B cell (primary cell): ENCODE data around the gene NLGN4Y. TPM values are rescaled to one million over a fixed set of nuclear protein-coding genes. Genes with fewer than 3 reads are reported as not detected.

Experiments
- ATAC-seq: fragments of 200-7000 bp; cut with Tn5 transposase; one replicate; pipeline ENCODE4 v1.10.0; 2021; ENCODE audit warnings: low read depth, mild to moderate bottlenecking, moderate number of reproducible peaks, moderate library complexity
- CTCF ChIA-PET: fragments of 350-600 bp; sonication (Branson Sonifier 250); formaldehyde crosslinking; loops from one replicate; lab custom pipeline; 2021; ENCODE audit warnings: antibody characterized with exemption, inconsistent platforms; lab: Charles Lee
- POLR2A ChIA-PET: fragments of 350-600 bp; sonication (Branson Sonifier 250); formaldehyde crosslinking; loops from one replicate; lab custom pipeline; 2021; ENCODE audit warnings: antibody characterized with exemption; lab: Charles Lee
- DNase-seq: peaks from one replicate; pipeline ENCODE4 v3.0.0; 2013
- H2AFZ ChIP-seq: 2 replicates; pipeline ENCODE4 v1.6.1; 2012; ENCODE audit warnings: mild to moderate bottlenecking, low read depth, low read length; ENCODE audit not compliant: insufficient read depth, poor library complexity, severe bottlenecking
- H3K27ac ChIP-seq, 2 donors: 1 replicate in 1 of 2; 2 replicates in 1 of 2; pipeline ENCODE4 v1.5.1; 2012 to 2013; ENCODE audit warnings: low read length in 2 of 2, mild to moderate bottlenecking in 2 of 2, moderate library complexity in 1 of 2
- H3K27me3 ChIP-seq, 4 experiments: fragments of 200-600 bp in 1 of 4; sonication (generic) in 1 of 4; replicated peaks in 1 of 4; 1 replicate in 2 of 4; 2 replicates in 2 of 4; pipeline versions ENCODE4 v1.6.1 to v1.7.0; 2013 to 2016; ENCODE audit warnings: low read length in 3 of 4, mild to moderate bottlenecking in 2 of 4, mixed read lengths in 1 of 4, moderate library complexity in 1 of 4; ENCODE audit not compliant: insufficient read depth in 4 of 4, control insufficient read depth in 3 of 4; ENCODE audit errors: control extremely low read depth in 1 of 4
- H3K36me3 ChIP-seq, 2 experiments: replicated peaks in 1 of 2; 1 replicate in 1 of 2; 2 replicates in 1 of 2; pipeline versions ENCODE4 v1.6.1 to v1.7.1; 2013; ENCODE audit warnings: low read length in 1 of 2; ENCODE audit not compliant: insufficient read depth in 2 of 2, control insufficient read depth in 1 of 2; ENCODE audit errors: control extremely low read depth in 1 of 2, extremely low read depth in 1 of 2
- H3K4me1 ChIP-seq, 2 donors: fragments of 200-600 bp in 1 of 2; sonication (generic) in 1 of 2; 1 replicate in 1 of 2; 2 replicates in 1 of 2; pipeline versions ENCODE4 v1.5.1 to v1.6.1; 2013 to 2017; ENCODE audit warnings: low read length in 2 of 2; ENCODE audit not compliant: control insufficient read depth in 2 of 2, insufficient read depth in 2 of 2
- H3K4me2 ChIP-seq: replicated peaks from 2 replicates; pipeline ENCODE3; 2012; ENCODE audit warnings: mild to moderate bottlenecking, low read depth, low read length; ENCODE audit not compliant: poor library complexity, severe bottlenecking
- H3K4me3 ChIP-seq, 5 experiments: fragments of 200-600 bp in 1 of 5; sonication (generic) in 1 of 5; 1 replicate in 3 of 5; 2 replicates in 2 of 5; pipeline versions ENCODE4 v1.5.1 to v1.7.0; 2011 to 2016; ENCODE audit warnings: low read length in 4 of 5, mild to moderate bottlenecking in 4 of 5, low read depth in 2 of 5, control low read depth in 1 of 5, moderate library complexity in 1 of 5; ENCODE audit not compliant: insufficient read depth in 1 of 5; ENCODE audit errors: control extremely low read depth in 1 of 5, extremely low read depth in 1 of 5
- H3K79me2 ChIP-seq: fragments of 200-600 bp; sonication (generic); one replicate; pipeline ENCODE4 v1.6.0; 2016; ENCODE audit warnings: low read length; ENCODE audit not compliant: control insufficient read depth, insufficient read depth
- H3K9ac ChIP-seq: fragments of 200-600 bp; sonication (generic); 2 replicates; pipeline ENCODE4 v1.6.1; 2017; ENCODE audit warnings: mild to moderate bottlenecking, low read length, moderate library complexity
- H3K9me3 ChIP-seq, 3 donors: one replicate each; pipeline versions ENCODE4 v1.6.1 to v1.7.1; 2013; ENCODE audit warnings: low read length in 2 of 3; ENCODE audit not compliant: control insufficient read depth in 2 of 3, insufficient read depth in 1 of 3; ENCODE audit errors: control extremely low read depth in 1 of 3
- H4K20me1 ChIP-seq: 2 replicates; pipeline ENCODE4 v1.6.0; 2012; ENCODE audit warnings: mild to moderate bottlenecking, low read length; ENCODE audit not compliant: insufficient read depth, control insufficient read depth, poor library complexity, severe bottlenecking
- H3K27ac Mint-ChIP-seq: one replicate; pipeline ENCODE4 v1.8.0; 2021; ENCODE audit warnings: mixed read lengths
- H3K27me3 Mint-ChIP-seq: one replicate; pipeline ENCODE4 v1.8.0; 2021; ENCODE audit warnings: mixed read lengths
- H3K4me1 Mint-ChIP-seq: one replicate; pipeline ENCODE4 v1.8.0; 2021; ENCODE audit warnings: mixed read lengths
- H3K4me3 Mint-ChIP-seq: one replicate; pipeline ENCODE4 v1.8.0; 2021; ENCODE audit warnings: mixed read lengths
- H3K9me3 Mint-ChIP-seq: one replicate; pipeline ENCODE4 v1.8.0; 2022; ENCODE audit warnings: mixed read lengths; ENCODE audit not compliant: insufficient read depth
- CTCF ChIP-seq: fragments of 200-600 bp; IDR thresholded peaks from one replicate; pipeline ENCODE4 v1.8.0; 2022; ENCODE audit warnings: antibody characterized with exemption, mild to moderate bottlenecking
- EZH2 ChIP-seq: IDR thresholded peaks from 2 replicates; pipeline ENCODE4 v1.6.1; 2012; ENCODE audit warnings: borderline replicate concordance, low read depth, mild to moderate bottlenecking, moderate library complexity, low read length; ENCODE audit not compliant: insufficient read depth, poor library complexity, severe bottlenecking
- WGBS: methylation state at CpG from one replicate; pipeline ENCODE4 v1.1.5; 2013; ENCODE audit warnings: missing lambda C conversion rate; ENCODE audit not compliant: insufficient coverage; 5-methylcytosine and 5-hydroxymethylcytosine counted together
- intact Hi-C: fragments of 100-400 bp; cut with micrococcal nuclease; formaldehyde crosslinking; loops from one replicate; pipeline ENCODE4 v1.10.0; 2022
- polyA plus RNA-seq: library from polyadenylated mRNA; depleted of rRNA; stranded (reverse); fragments of >200 nt; gene quantifications from 2 replicates; pipeline ENCODE4 v1.2.3, GENCODE V29; 2012
- total RNA-seq, 2 donors: library from RNA; stranded (reverse); fragments of 120-200 nt in 1 of 2; gene quantifications; 1 replicate in 1 of 2; 2 replicates in 1 of 2; pipeline versions ENCODE4 v1.2.3 to v1.2.4, GENCODE V29; 2013 to 2022

The NLGN4Y gene
- total and polyA plus RNA-seq, 2 donors (not counting 1 experiment from before 2014, with no cell fraction given), result 1.9 TPM; not detected in 1

DNA sequence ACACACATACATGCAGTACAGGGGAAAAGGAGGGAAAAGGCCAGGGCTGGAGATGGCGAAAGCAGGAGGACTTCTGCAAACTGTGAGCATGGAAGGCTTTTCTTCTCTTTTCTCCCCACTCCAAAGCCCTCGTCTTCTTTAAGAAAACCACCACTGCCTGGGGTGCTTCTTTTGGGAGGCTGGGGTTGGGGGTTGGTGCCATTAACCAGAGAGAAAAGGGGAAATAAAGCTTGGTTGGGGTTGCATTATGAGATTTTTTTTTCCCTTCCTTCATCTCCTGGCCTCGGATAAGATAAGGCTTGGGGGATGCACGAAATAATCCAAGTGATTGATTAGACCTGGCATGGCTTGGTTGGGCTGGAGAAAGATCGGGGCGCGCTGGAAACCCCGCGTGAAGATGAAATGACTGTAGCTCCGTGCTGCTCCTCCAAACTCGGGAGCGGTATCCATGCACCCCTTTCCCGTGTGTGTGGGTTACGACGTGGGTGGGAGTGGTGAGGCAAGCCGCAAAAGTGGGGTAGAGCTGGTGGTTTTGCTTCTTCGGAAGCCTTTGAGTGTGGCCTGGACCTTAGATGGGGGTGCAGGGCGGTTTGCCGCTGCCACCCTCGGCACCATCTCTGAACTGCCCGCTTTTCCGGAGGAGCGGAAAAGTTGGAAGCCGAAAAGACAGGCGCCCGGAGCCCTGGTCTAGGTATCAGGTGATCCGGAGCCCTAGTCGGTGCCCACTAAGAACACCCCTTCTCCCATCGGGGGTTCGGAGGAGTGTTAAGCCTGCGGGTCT lies 648 bp upstream of the NLGN4Y start:
- no peak overlapping the region for H3K4me2 ChIP-seq
- H3K9me3 ChIP-seq, result no peaks in the 10 kb centered on the region
- ChIA-PET POLR2A (no interaction called here), CTCF (no interaction called here)
- peak overlapping the region in 1 of 5 experiments; percentile 35 for H3K4me3 ChIP-seq
- H3K9me3 Mint-ChIP-seq, result no peaks in the 10 kb centered on the region
- 5% methylated on average over 19 of the region's 31 CpGs for WGBS
- DNase-seq (no peak), ATAC-seq (no peak)
- no peak overlapping the region for H2AFZ ChIP-seq
- no peak overlapping the region for H3K27ac ChIP-seq
- H3K4me1 Mint-ChIP-seq, result peaks cover 12% of the 10 kb centered on the region
- intact Hi-C loops, result no loop called here
- TF ChIP-seq CTCF (no peak), EZH2 (no peak)
- H3K27ac Mint-ChIP-seq, result no peak overlapping the region
- H3K36me3 ChIP-seq, result no peaks in the 10 kb centered on the region
- peaks cover 0 to 5% (median 0%) of the 10 kb centered on the region in 4 experiments for H3K27me3 ChIP-seq
- H3K9ac ChIP-seq, result no peak overlapping the region
- H3K27me3 Mint-ChIP-seq, result peaks cover 10% of the 10 kb centered on the region
- H3K4me3 Mint-ChIP-seq, result peak overlapping the region; percentile 87
- no peaks in the 10 kb centered on the region for H4K20me1 ChIP-seq
- H3K4me1 ChIP-seq, result peaks cover 0 to 16% of the 10 kb centered on the region in 2 donors
- H3K79me2 ChIP-seq, result no peaks in the 10 kb centered on the region

- POLR2A ChIA-PET, result no interaction called here
- H3K9ac ChIP-seq, result no peak overlapping the region
- H3K27me3 ChIP-seq, result peaks cover 0 to 5% (median 0%) of the 10 kb centered on the region in 4 experiments
- no peak overlapping the region for H2AFZ ChIP-seq
- Mint-ChIP-seq H3K4me1 (peaks cover 12% of the 10 kb centered on the region), H3K27ac (no peak overlapping the region), H3K27me3 (peaks cover 10% of the 10 kb centered on the region), H3K9me3 (no peaks in the 10 kb centered on the region), H3K4me3 (peak overlapping the region; percentile 74)
- H3K79me2 ChIP-seq, result no peaks in the 10 kb centered on the region
- H3K4me1 ChIP-seq, result peaks cover 0 to 16% of the 10 kb centered on the region in 2 donors
- peak overlapping the region in 1 of 5 experiments; percentile 35 for H3K4me3 ChIP-seq
- no peak for TF ChIP-seq CTCF
- TF ChIP-seq EZH2, result no peak
- no peaks in the 10 kb centered on the region for H4K20me1 ChIP-seq
- H3K9me3 ChIP-seq, result no peaks in the 10 kb centered on the region
- CTCF ChIA-PET, result no interaction called here
- intact Hi-C loops, result no loop called here
- WGBS, result 6% methylated on average over 8 of the region's 13 CpGs
- ATAC-seq (no peak), DNase-seq (no peak)
- no peak overlapping the region for H3K27ac ChIP-seq
- no peaks in the 10 kb centered on the region for H3K36me3 ChIP-seq
- H3K4me2 ChIP-seq, result no peak overlapping the region
Observed at GRCh38 chrY:14525315-14525714, 986 bp downstream of the NLGN4Y start.
